H1 (cell line): Measurements from ENCODE around the gene RFPL1. TPM values are rescaled to one million over a fixed set of nuclear protein-coding genes. Genes with fewer than 3 reads are reported as not detected.

ENCODE experiments used
- CTCF ChIA-PET: fragments of 300-600 bp; sonication (Branson Sonifier 250); formaldehyde crosslinking; loops from one replicate; lab custom pipeline; 2021; ENCODE audit not compliant: partially characterized antibody; lab: Charles Lee
- POLR2A ChIA-PET: fragments of 300-600 bp; sonication (Branson Sonifier 250); formaldehyde crosslinking; loops from one replicate; lab custom pipeline; 2021; ENCODE audit warnings: inconsistent platforms; ENCODE audit not compliant: partially characterized antibody; lab: Charles Lee
- DNase-seq, 2 experiments: peaks; one replicate each; pipeline versions ENCODE4 v3.0.0 to v3.0.0-alpha.2; 2010 to 2022; ENCODE audit warnings: low spot score in 2 of 2, low read depth in 1 of 2, mixed read lengths in 1 of 2
- FAIRE-seq: peaks from 2 replicates; lab custom pipeline; 2011; peaks lifted over from hg19 to GRCh38; lab: Jason Lieb, UNC
- H2AFZ ChIP-seq: 2 replicates; pipeline ENCODE4 v1.8.1; 2012; ENCODE audit warnings: low read length, inconsistent platforms
- H2AK5ac ChIP-seq: 2 replicates; pipeline ENCODE4 v1.6.1; 2013; ENCODE audit warnings: low read depth, low read length
- H2BK120ac ChIP-seq: replicated peaks from 2 replicates; pipeline ENCODE3; 2013; ENCODE audit warnings: low read depth, low read length, inconsistent platforms
- H2BK12ac ChIP-seq: 2 replicates; pipeline ENCODE4 v1.6.1; 2013; ENCODE audit warnings: low read depth, low read length
- H2BK15ac ChIP-seq: 2 replicates; pipeline ENCODE4 v1.6.1; 2013; ENCODE audit warnings: low read length
- H2BK20ac ChIP-seq: 2 replicates; pipeline ENCODE4 v1.6.1; 2013; ENCODE audit warnings: low read length
- H2BK5ac ChIP-seq: 2 replicates; pipeline ENCODE4 v1.6.1; 2013; ENCODE audit warnings: low read depth, low read length
- H3K14ac ChIP-seq: 2 replicates; pipeline ENCODE4 v1.6.1; 2013; ENCODE audit warnings: inconsistent platforms; ENCODE audit not compliant: insufficient read length
- H3K18ac ChIP-seq: 2 replicates; pipeline ENCODE4 v1.6.1; 2013; ENCODE audit warnings: low read length; ENCODE audit errors: extremely low read depth
- H3K23ac ChIP-seq: 2 replicates; pipeline ENCODE4 v1.6.1; 2013; ENCODE audit warnings: inconsistent platforms; ENCODE audit not compliant: insufficient read length
- H3K23me2 ChIP-seq: 2 replicates; pipeline ENCODE4 v1.6.1; 2013; ENCODE audit warnings: low read depth, low read length
- H3K27ac ChIP-seq: 2 replicates; pipeline ENCODE4 v1.6.1; 2011; ENCODE audit warnings: low read depth, low read length, inconsistent platforms
- H3K27me3 ChIP-seq, 4 experiments: replicated peaks in 1 of 4; 1 replicate in 1 of 4; 2 replicates in 3 of 4; pipeline versions ENCODE4 v1.6.1 to v1.8.1; 2011 to 2013; ENCODE audit warnings: low read length in 3 of 4, mild to moderate bottlenecking in 3 of 4, inconsistent platforms in 2 of 4, mixed read lengths in 2 of 4, moderate library complexity in 1 of 4; ENCODE audit not compliant: control insufficient read depth in 3 of 4, insufficient read depth in 3 of 4; ENCODE audit errors: extremely low read depth in 1 of 4
- H3K36me3 ChIP-seq, 4 experiments: 2 replicates each; pipeline versions ENCODE4 v1.6.1 to v1.8.1; 2011 to 2013; ENCODE audit warnings: mild to moderate bottlenecking in 4 of 4, low read length in 3 of 4, moderate library complexity in 2 of 4, control low read depth in 1 of 4, inconsistent platforms in 1 of 4; ENCODE audit not compliant: insufficient read depth in 4 of 4, control insufficient read depth in 2 of 4
- H3K4ac ChIP-seq: replicated peaks from 2 replicates; pipeline ENCODE3; 2013; ENCODE audit warnings: low read length, low read depth, mixed read lengths, inconsistent platforms; ENCODE audit not compliant: insufficient read length
- H3K4me1 ChIP-seq, 4 experiments: replicated peaks in 1 of 4; 1 replicate in 1 of 4; 2 replicates in 3 of 4; pipeline versions ENCODE4 v1.6.1 to v1.8.1; 2011 to 2013; ENCODE audit warnings: low read length in 3 of 4, inconsistent platforms in 2 of 4, mixed read lengths in 1 of 4; ENCODE audit not compliant: insufficient read depth in 4 of 4, control insufficient read depth in 3 of 4
- H3K4me2 ChIP-seq, 2 experiments: 2 replicates each; pipeline versions ENCODE4 v1.6.1 to v1.8.1; 2011 to 2013; ENCODE audit warnings: low read depth in 2 of 2, low read length in 2 of 2, control low read depth in 1 of 2, inconsistent platforms in 1 of 2, mild to moderate bottlenecking in 1 of 2; ENCODE audit not compliant: insufficient read depth in 1 of 2
- H3K4me3 ChIP-seq, 4 experiments: fragments of 200-600, 300-600 bp in 1 of 4; sonication (generic), shearing (Covaris generic), sonication (Bioruptor Twin) in 1 of 4; 2 replicates each; pipeline versions ENCODE4 v1.5.1 to v1.8.1; 2011 to 2016; ENCODE audit warnings: low read length in 4 of 4, low read depth in 3 of 4, control low read depth in 2 of 4, inconsistent platforms in 2 of 4, mild to moderate bottlenecking in 2 of 4, mixed read lengths in 1 of 4, moderate library complexity in 1 of 4; ENCODE audit not compliant: insufficient read depth in 2 of 4; ENCODE audit errors: extremely low read depth in 1 of 4
- H3K56ac ChIP-seq: replicated peaks from 2 replicates; pipeline ENCODE3; 2013; ENCODE audit warnings: low read depth, mild to moderate bottlenecking, mixed read lengths, low read length, inconsistent platforms; ENCODE audit not compliant: insufficient read length
- H3K79me1 ChIP-seq: 2 replicates; pipeline ENCODE4 v1.6.1; 2013; ENCODE audit warnings: low read depth, low read length, control low read depth
- H3K79me2 ChIP-seq, 2 experiments: 2 replicates each; pipeline versions ENCODE4 v1.6.1 to v1.8.1; 2012 to 2013; ENCODE audit warnings: low read length in 2 of 2, mild to moderate bottlenecking in 2 of 2, inconsistent platforms in 1 of 2; ENCODE audit not compliant: insufficient read depth in 2 of 2, control insufficient read depth in 1 of 2
- H3K9ac ChIP-seq, 4 experiments: replicated peaks in 1 of 4; 1 replicate in 1 of 4; 2 replicates in 3 of 4; pipeline versions ENCODE4 v1.6.1 to v1.8.1; 2011 to 2013; ENCODE audit warnings: low read depth in 3 of 4, low read length in 3 of 4, control low read depth in 2 of 4, mild to moderate bottlenecking in 2 of 4, moderate library complexity in 2 of 4, inconsistent platforms in 1 of 4; ENCODE audit errors: extremely low read depth in 1 of 4
- H3K9me3 ChIP-seq, 2 experiments: 2 replicates each; pipeline versions ENCODE4 v1.6.1 to v1.8.1; 2012 to 2013; ENCODE audit warnings: mild to moderate bottlenecking in 2 of 2, moderate library complexity in 2 of 2, control low read depth in 1 of 2, inconsistent platforms in 1 of 2, low read depth in 1 of 2, low read length in 1 of 2, mixed read lengths in 1 of 2; ENCODE audit not compliant: insufficient read depth in 2 of 2
- H4K20me1 ChIP-seq, 2 experiments: replicated peaks in 1 of 2; 2 replicates each; pipeline versions ENCODE3 to v1.8.1; 2011 to 2013; ENCODE audit warnings: inconsistent platforms in 2 of 2, low read length in 2 of 2, mild to moderate bottlenecking in 1 of 2; ENCODE audit not compliant: insufficient read depth in 2 of 2, control insufficient read depth in 1 of 2
- H4K5ac ChIP-seq: 2 replicates; pipeline ENCODE4 v1.6.1; 2013; ENCODE audit warnings: low read length, low read depth, mixed read lengths, inconsistent platforms; ENCODE audit not compliant: insufficient read length
- H4K8ac ChIP-seq: 2 replicates; pipeline ENCODE4 v1.8.0; 2013; ENCODE audit warnings: mild to moderate bottlenecking, moderate library complexity, low read length, inconsistent platforms; ENCODE audit not compliant: insufficient read depth; ENCODE audit errors: extremely low read depth
- H4K91ac ChIP-seq: replicated peaks from 2 replicates; pipeline ENCODE3; 2013; ENCODE audit warnings: low read length, mixed read lengths, inconsistent platforms; ENCODE audit not compliant: insufficient read length
- ASH2L ChIP-seq: fragments of 200-600, 300-600 bp; sonication (generic); IDR thresholded peaks from one replicate; pipeline ENCODE4 v1.7.1; 2017; ENCODE audit warnings: low read length
- CHD1 ChIP-seq: IDR thresholded peaks from 2 replicates; pipeline ENCODE4 v1.6.1; 2012; ENCODE audit warnings: low read depth, low read length, improper control_type of control experiment
- GTF2F1 ChIP-seq: IDR thresholded peaks from 2 replicates; pipeline ENCODE4 v1.6.1; 2012; ENCODE audit warnings: low read depth, low read length, improper control_type of control experiment, borderline replicate concordance
- JUND ChIP-seq: IDR thresholded peaks from 2 replicates; pipeline ENCODE4 v1.6.1; 2011; ENCODE audit warnings: mild to moderate bottlenecking, improper control_type of control experiment, low read length
- MAFK ChIP-seq: IDR thresholded peaks from 2 replicates; pipeline ENCODE4 v1.6.1; 2012; ENCODE audit warnings: low read depth, mild to moderate bottlenecking, improper control_type of control experiment, low read length
- NANOG ChIP-seq: IDR thresholded peaks from 2 replicates; pipeline ENCODE4 v1.6.1; 2011; ENCODE audit warnings: low read length, low read depth, mild to moderate bottlenecking, inconsistent platforms; ENCODE audit not compliant: insufficient read depth, poor library complexity, severe bottlenecking
- PHF8 ChIP-seq: fragments of 200-600 bp; sonication (generic); conservative IDR thresholded peaks from 2 replicates; pipeline ENCODE4 v1.7.1; 2012; ENCODE audit warnings: low read depth, mild to moderate bottlenecking, inconsistent platforms, low read length, moderate library complexity
- POLR2A ChIP-seq, 2 experiments: IDR thresholded peaks; 1 replicate in 1 of 2; 2 replicates in 1 of 2; pipeline ENCODE4 v1.6.1; 2011; ENCODE audit warnings: low read depth in 2 of 2, low read length in 2 of 2, mild to moderate bottlenecking in 2 of 2; ENCODE audit errors: control extremely low read depth in 1 of 2
- RNF2 ChIP-seq: fragments of 200-900, 300-1000 bp; sonication (generic); IDR thresholded peaks from 2 replicates; pipeline ENCODE4 v1.7.1; 2016; ENCODE audit warnings: borderline replicate concordance, low read depth, mild to moderate bottlenecking, antibody characterized with exemption, low read length; ENCODE audit not compliant: poor library complexity, severe bottlenecking; ENCODE audit errors: missing control alignments
- SP4 ChIP-seq: IDR thresholded peaks from 2 replicates; pipeline ENCODE4 v1.6.1; 2012; ENCODE audit warnings: low read length, inconsistent platforms
- TEAD4 ChIP-seq: IDR thresholded peaks from 2 replicates; pipeline ENCODE4 v1.6.1; 2012; ENCODE audit warnings: low read depth, low read length, inconsistent platforms, mixed read lengths
- WGBS, 2 experiments: shearing (Covaris generic) in 1 of 2; methylation state at CpG; one replicate each; pipeline versions ENCODE4 v1.1.6 to v1.1.7; 2013 to 2015; ENCODE audit warnings: low lambda C conversion rate in 2 of 2, mixed read lengths in 2 of 2, inconsistent platforms in 1 of 2, low coverage in 1 of 2, missing lambda C conversion rate in 1 of 2; ENCODE audit not compliant: insufficient replicate concordance in 2 of 2, insufficient coverage in 1 of 2, insufficient read length in 1 of 2; ENCODE audit errors: extremely low coverage in 1 of 2, missing lambda C conversion rate in 1 of 2; 5-methylcytosine and 5-hydroxymethylcytosine counted together
- polyA plus RNA-seq, 7 experiments: library from polyadenylated mRNA; depleted of rRNA in 3 of 7; stranded (reverse) in 5 of 7; unstranded in 2 of 7; fragments of >200 nt in 5 of 7; fragments of 200-250 nt in 2 of 7; gene quantifications; 1 replicate in 5 of 7; 2 replicates in 1 of 7; 4 replicates in 1 of 7; pipeline versions ENCODE4 v1.2.1 to v1.2.3, GENCODE V29; 2011 to 2013; ENCODE audit warnings: missing spikeins in 2 of 7, mixed read lengths in 2 of 7
- total RNA-seq: library from RNA; stranded (reverse); fragmentation: NEBNext Ultra II Directional; extraction: Animal tissue kit (Norgen Biotek cat#: 25700); gene quantifications from 2 replicates; pipeline ENCODE4 v1.2.1, GENCODE V29; 2021

RFPL1 gene
- total and polyA plus RNA-seq, 2 of the 8 experiments (the other 6 are each of a cell fraction or from before 2014, with no cell fraction given) = not detected

- H4K5ac ChIP-seq = no peak overlapping the region
- peaks cover 14 to 27% (median 20%) of the 10 kb centered on the region in 4 experiments for H3K4me1 ChIP-seq
- peak overlapping the region; percentile 60 for H3K18ac ChIP-seq
- peak overlapping the region; percentile 71 to 74 for H3K4me2 ChIP-seq
- peak overlapping the region; percentile 62 for H4K8ac ChIP-seq
- FAIRE-seq (no peak), DNase-seq (peak in 1 of 2 experiments; percentile 81)
- ChIA-PET CTCF (interaction anchor here (0.7 to 6.2 kb wide), 7 partner anchors 10 to 724 kb away, joined by 3 to 42 read pairs (median 4); no protein-coding TSS in a partner anchor), POLR2A (interaction anchor here (0.5 to 3.7 kb wide), 14 partner anchors 10 to 682 kb away, joined by 3 to 36 read pairs (median 3); no protein-coding TSS in a partner anchor)
- WGBS, 2 experiments = 9% methylated on average over 22 of the region's 107 CpGs; no CpG with 5 or more reads in 1 of the 2 experiments
- no peak overlapping the region for H3K9ac ChIP-seq
- no peak overlapping the region for H3K27ac ChIP-seq
- H2BK20ac ChIP-seq = peak overlapping the region; percentile 6
- peak overlapping the region; percentile 26 to 57 (median 32) for H3K4me3 ChIP-seq
- H3K56ac ChIP-seq = no peak overlapping the region
- H2BK5ac ChIP-seq = no peak overlapping the region
- peaks cover 0 to 12% (median 0%) of the 10 kb centered on the region in 4 experiments; a peak in 3 of 8 replicates for H3K36me3 ChIP-seq
- H3K9me3 ChIP-seq = peaks cover 0 to 11% of the 10 kb centered on the region in 2 experiments; a peak in 2 of 4 replicates
- H2BK15ac ChIP-seq = 0 out of 2 replicates have a peak overlapping the region, but pooled peaks have one; percentile 61
- H3K79me2 ChIP-seq = no peaks in the 10 kb centered on the region
- H2AK5ac ChIP-seq = no peak overlapping the region; the same call in 1 of the 2 replicates
- no peak overlapping the region for H3K14ac ChIP-seq
- H4K91ac ChIP-seq = peak overlapping the region; percentile 9
- no peak overlapping the region for H2AFZ ChIP-seq
- H2BK12ac ChIP-seq = peak overlapping the region; percentile 62; the same call in 1 of the 2 replicates
- H3K4ac ChIP-seq = no peak overlapping the region
- peaks cover 4 to 5% of the 10 kb centered on the region in 2 experiments for H4K20me1 ChIP-seq
- no peak overlapping the region for H3K23ac ChIP-seq
- H3K27me3 ChIP-seq = peaks cover 26 to 58% (median 51%) of the 10 kb centered on the region in 4 experiments
- no peak overlapping the region for H2BK120ac ChIP-seq
- peaks cover 19% of the 10 kb centered on the region; the same call in 1 of the 2 replicates for H3K23me2 ChIP-seq
- H3K79me1 ChIP-seq = no peaks in the 10 kb centered on the region
- TF ChIP-seq NANOG (no peak), ASH2L (no peak), POLR2A (IDR thresholded peaks at IDR 0.05; ENCODE audit: control extremely low read depth in 1 of 2, low read depth in 2 of 2, low read length in 2 of 2) (no peak), SP4 (no peak), PHF8 (no peak), JUND (no peak), CHD1 (no peak), RNF2 (peak; percentile 79), TEAD4 (peak; percentile 15; the same call in 1 of the 2 replicates), GTF2F1 (0 out of 2 replicates have a peak, but pooled peaks have one; percentile 60), MAFK (no peak)
Measured at GRCh38 chr22:29480512-29481264, 42.3 kb downstream of the RFPL1 start.
